H9 (cell line): ENCODE data around the gene PSMB3. TPM values are rescaled to one million over a fixed set of nuclear protein-coding genes. Genes with fewer than 3 reads are reported as not detected.
A peak's percentile ranks its signal among the peaks of the same experiment; 100 is the strongest.

ENCODE experiments used
- DNase-seq: peaks from one replicate; pipeline ENCODE4 v3.0.0-alpha.2; 2017
- H2AFZ ChIP-seq: one replicate; pipeline ENCODE4 v1.6.1; 2013; ENCODE audit warnings: mild to moderate bottlenecking, low read length, control low read depth, moderate library complexity
- H2AK5ac ChIP-seq: 2 replicates; pipeline ENCODE4 v1.6.1; 2013; ENCODE audit warnings: low read length, control low read depth, mixed read lengths; ENCODE audit not compliant: insufficient read length
- H2BK120ac ChIP-seq: one replicate; pipeline ENCODE4 v1.6.1; 2013; ENCODE audit warnings: low read depth, mild to moderate bottlenecking, low read length, control low read depth, inconsistent platforms; ENCODE audit not compliant: poor library complexity, severe bottlenecking
- H2BK12ac ChIP-seq: 2 replicates; pipeline ENCODE4 v1.6.1; 2013; ENCODE audit warnings: low read length, control low read depth, mixed read lengths, low read depth; ENCODE audit not compliant: insufficient read length
- H2BK15ac ChIP-seq: 2 replicates; pipeline ENCODE4 v1.6.1; 2013; ENCODE audit warnings: low read depth, low read length, control low read depth
- H2BK20ac ChIP-seq: one replicate; pipeline ENCODE4 v1.6.1; 2013; ENCODE audit warnings: low read depth, mild to moderate bottlenecking, low read length, control low read depth, inconsistent platforms; ENCODE audit not compliant: poor library complexity, severe bottlenecking
- H2BK5ac ChIP-seq: 2 replicates; pipeline ENCODE4 v1.6.1; 2013; ENCODE audit warnings: low read length, control low read depth, mixed read lengths; ENCODE audit not compliant: insufficient read length
- H3K14ac ChIP-seq: 2 replicates; pipeline ENCODE4 v1.6.1; 2013; ENCODE audit warnings: low read length, control low read depth; ENCODE audit not compliant: insufficient read depth
- H3K18ac ChIP-seq: 2 replicates; pipeline ENCODE4 v1.6.1; 2013; ENCODE audit warnings: low read depth, mild to moderate bottlenecking, mixed read lengths, low read length, control low read depth; ENCODE audit not compliant: insufficient read length
- H3K23ac ChIP-seq: 2 replicates; pipeline ENCODE4 v1.6.1; 2013; ENCODE audit warnings: low read length, control low read depth, mixed read lengths, low read depth; ENCODE audit not compliant: insufficient read length
- H3K23me2 ChIP-seq: 2 replicates; pipeline ENCODE4 v1.6.1; 2013; ENCODE audit warnings: low read depth, mild to moderate bottlenecking, mixed read lengths, low read length, control low read depth; ENCODE audit not compliant: insufficient read length, poor library complexity, severe bottlenecking
- H3K27ac ChIP-seq: 2 replicates; pipeline ENCODE4 v1.5.1; 2013; ENCODE audit warnings: low read length, control low read depth, mixed read lengths, low read depth; ENCODE audit not compliant: insufficient read length
- H3K27me3 ChIP-seq: 2 replicates; pipeline ENCODE4 v1.6.1; 2013; ENCODE audit warnings: low read length, control low read depth, inconsistent platforms; ENCODE audit not compliant: insufficient read depth
- H3K4ac ChIP-seq: 2 replicates; pipeline ENCODE4 v1.6.1; 2013; ENCODE audit warnings: low read depth, mild to moderate bottlenecking, control low read depth, inconsistent platforms, low read length, moderate library complexity
- H3K4me1 ChIP-seq: 2 replicates; pipeline ENCODE4 v1.6.1; 2013; ENCODE audit warnings: low read length, control low read depth, inconsistent platforms; ENCODE audit not compliant: insufficient read depth
- H3K4me2 ChIP-seq: 2 replicates; pipeline ENCODE4 v1.6.1; 2013; ENCODE audit warnings: low read length, control low read depth, mixed read lengths; ENCODE audit not compliant: insufficient read length, insufficient read depth
- H3K56ac ChIP-seq: 2 replicates; pipeline ENCODE4 v1.6.1; 2013; ENCODE audit warnings: low read depth, mild to moderate bottlenecking, mixed read lengths, low read length, control low read depth; ENCODE audit not compliant: insufficient read length
- H3K79me1 ChIP-seq: 2 replicates; pipeline ENCODE4 v1.6.1; 2013; ENCODE audit warnings: low read depth, mild to moderate bottlenecking, moderate library complexity, low read length, control low read depth, inconsistent platforms; ENCODE audit not compliant: insufficient read depth, poor library complexity, severe bottlenecking
- H3K79me2 ChIP-seq: 2 replicates; pipeline ENCODE4 v1.6.1; 2013; ENCODE audit warnings: low read length, control low read depth, inconsistent platforms; ENCODE audit not compliant: insufficient read depth
- H3K9ac ChIP-seq: 2 replicates; pipeline ENCODE4 v1.6.1; 2013; ENCODE audit warnings: low read length, control low read depth, mixed read lengths; ENCODE audit not compliant: insufficient read length; ENCODE audit errors: extremely low read depth
- H3K9me3 ChIP-seq: one replicate; pipeline ENCODE4 v1.6.1; 2013; ENCODE audit warnings: low read depth, low read length, inconsistent platforms; ENCODE audit not compliant: control insufficient read depth
- H3T11ph ChIP-seq: one replicate; pipeline ENCODE4 v1.6.1; 2013; ENCODE audit warnings: mild to moderate bottlenecking, low read length, control low read depth, inconsistent platforms
- H4K20me1 ChIP-seq: one replicate; pipeline ENCODE4 v1.6.1; 2013; ENCODE audit not compliant: control insufficient read depth, insufficient read length, insufficient read depth
- H4K5ac ChIP-seq: 2 replicates; pipeline ENCODE4 v1.6.1; 2013; ENCODE audit warnings: low read depth, mild to moderate bottlenecking, mixed read lengths, low read length, control low read depth; ENCODE audit not compliant: insufficient read length
- H4K8ac ChIP-seq: replicated peaks from 2 replicates; pipeline ENCODE4 v1.6.1; 2013; ENCODE audit warnings: low read length, control low read depth, mixed read lengths, low read depth; ENCODE audit not compliant: insufficient read length
- H4K91ac ChIP-seq: 2 replicates; pipeline ENCODE4 v1.6.1; 2013; ENCODE audit warnings: low read depth, mild to moderate bottlenecking, moderate library complexity, mixed read lengths, low read length, control low read depth; ENCODE audit not compliant: insufficient read length
- H3K27ac Mint-ChIP-seq, 3 experiments: 2 replicates in 2 of 3; 3 replicates in 1 of 3; pipeline ENCODE4 v1.8.0; 2020 to 2021; ENCODE audit warnings: mixed read lengths in 3 of 3, mild to moderate bottlenecking in 1 of 3, moderate library complexity in 1 of 3
- H3K27me3 Mint-ChIP-seq: 2 replicates; pipeline ENCODE4 v1.8.0; 2021; ENCODE audit warnings: low read depth, mild to moderate bottlenecking, moderate library complexity, mixed read lengths
- H3K36me3 Mint-ChIP-seq, 3 experiments: 2 replicates in 2 of 3; 3 replicates in 1 of 3; pipeline ENCODE4 v1.8.0; 2020 to 2021; ENCODE audit warnings: low read depth in 3 of 3, mixed read lengths in 3 of 3; ENCODE audit not compliant: insufficient read depth in 1 of 3
- H3K4me1 Mint-ChIP-seq, 2 experiments: 2 replicates each; pipeline ENCODE4 v1.8.0; 2020; ENCODE audit warnings: mixed read lengths in 2 of 2
- H3K4me3 Mint-ChIP-seq, 2 experiments: 2 replicates in 1 of 2; 3 replicates in 1 of 2; pipeline ENCODE4 v1.8.0; 2020 to 2021; ENCODE audit warnings: mild to moderate bottlenecking in 2 of 2, mixed read lengths in 2 of 2, moderate library complexity in 1 of 2
- H3K9me3 Mint-ChIP-seq, 2 experiments: 2 replicates in 1 of 2; 3 replicates in 1 of 2; pipeline ENCODE4 v1.8.0; 2020; ENCODE audit warnings: mild to moderate bottlenecking in 2 of 2, mixed read lengths in 2 of 2, moderate library complexity in 1 of 2
- CTCF ChIP-seq: fragments of 200-600 bp; sonication (generic); conservative IDR thresholded peaks from 3 replicates; pipeline ENCODE4 v1.8.0; 2021; ENCODE audit warnings: antibody characterized with exemption, mild to moderate bottlenecking
- WGBS: extraction: QIAGEN DNeasy Blood & Tissue Kit; methylation state at CpG from one replicate; pipeline ENCODE4 v1.1.7; 2013; ENCODE audit warnings: missing lambda C conversion rate, low lambda C conversion rate, mixed read lengths; ENCODE audit not compliant: insufficient read length; ENCODE audit errors: extremely low coverage; 5-methylcytosine and 5-hydroxymethylcytosine counted together
- total RNA-seq: library from RNA; stranded (reverse); gene quantifications from 2 replicates; pipeline ENCODE4 v1.2.1, GENCODE V29; 2021

The PSMB3 gene
- total RNA-seq, 1 experiment from 2014 or later = 242 TPM

- peak overlapping the region in 1 of 3 experiments; percentile 14; a peak in 1 of 7 replicates for H3K27ac Mint-ChIP-seq
- Histone ChIP-seq H2AFZ (no peak overlapping the region), H3K18ac (no peak overlapping the region), H4K8ac (no peak overlapping the region), H2BK15ac (no peak overlapping the region), H3K23me2 (peaks cover 5% of the 10 kb centered on the region), H3K9me3 (no peaks in the 10 kb centered on the region), H3K56ac (no peak overlapping the region), H3K79me1 (peaks cover 3% of the 10 kb centered on the region), H3K23ac (no peak overlapping the region), H4K91ac (no peak overlapping the region), H4K5ac (no peak overlapping the region), H2BK12ac (no peak overlapping the region), H3K27ac (no peak overlapping the region), H3K14ac (no peak overlapping the region), H3K9ac (no peak overlapping the region), H3K4me2 (peak overlapping the region; percentile 90), H3K4me1 (no peaks in the 10 kb centered on the region; the same call in 1 of the 2 replicates), H2BK20ac (no peak overlapping the region), H3K79me2 (peaks cover 26% of the 10 kb centered on the region; the same call in 1 of the 2 replicates), H2AK5ac (no peak overlapping the region), H3K4ac (no peak overlapping the region), H3T11ph (no peak overlapping the region), H2BK120ac (no peak overlapping the region), H3K27me3 (no peaks in the 10 kb centered on the region), H4K20me1 (no peaks in the 10 kb centered on the region), H2BK5ac (no peak overlapping the region)
- H3K9me3 Mint-ChIP-seq = peaks cover 0 to 3% of the 10 kb centered on the region in 2 experiments; a peak in 1 of 5 replicates
- peaks cover 25 to 28% of the 10 kb centered on the region in 2 experiments for H3K4me1 Mint-ChIP-seq
- no CpG with 5 or more reads among the region's 5 CpGs for WGBS
- no peaks in the 10 kb centered on the region; the same call in 1 of the 2 replicates for H3K27me3 Mint-ChIP-seq
- no peak for DNase-seq
- no peak for TF ChIP-seq CTCF
- H3K36me3 Mint-ChIP-seq = peaks cover 19 to 50% (median 35%) of the 10 kb centered on the region in 3 experiments
- H3K4me3 Mint-ChIP-seq = peak overlapping the region; percentile 52 to 98; a peak in 4 of 5 replicates
Measured at GRCh38 chr17:38797158-38797490, 44.6 kb downstream of the PSMB3 start.
